K562 (cell line): ENCODE measurements around the gene RPP38. TPM values are rescaled to one million over a fixed set of nuclear protein-coding genes. Genes with fewer than 3 reads are reported as not detected.
A peak's percentile ranks its signal among the peaks of the same experiment; 100 is the strongest.

Experiments used
- ATAC-seq: fragments of 200-7000 bp; cut with Tn5 transposase; 3 replicates; pipeline ENCODE4 v1.9.1; 2020; ENCODE audit warnings: moderate library complexity
- BruUV-seq: library from RNA; stranded (reverse); fragments of 400-500 nt; replicated peaks from 2 replicates; lab custom pipeline; 2021; lab: Mats Ljungman, UMichigan
- CTCF ChIA-PET: fragments of 300-600 bp; formaldehyde crosslinking; extraction: SDS; loops from one replicate; lab custom pipeline; 2021; ENCODE audit warnings: low intra/inter-chr PET ratio; lab: Yijun Ruan, JAX
- POLR2A ChIA-PET: fragments of 300-600, 350-650 bp; sonication (Branson Sonifier 250); formaldehyde crosslinking; extraction: SDS; loops from one replicate; lab custom pipeline; 2021; ENCODE audit warnings: antibody characterized with exemption, inconsistent platforms; lab: Yijun Ruan, JAX
- DNase-seq, 4 experiments: peaks; one replicate each; pipeline versions ENCODE4 v3.0.0 to v3.0.0-alpha.2; 2011 to 2018; ENCODE audit warnings: low spot score in 3 of 4, mixed read lengths in 3 of 4; ENCODE audit errors: extremely low read depth in 1 of 4
- FAIRE-seq: peaks from 2 replicates; lab custom pipeline; 2011; peaks lifted over from hg19 to GRCh38; lab: Jason Lieb, UNC
- H2AFZ ChIP-seq: 2 replicates; pipeline ENCODE4 v1.6.0; 2011; ENCODE audit warnings: low read depth, low read length, control low read depth, inconsistent platforms
- H3K27ac ChIP-seq: fragments of 200-600 bp; 3 replicates; pipeline ENCODE4 v1.8.0; 2011; ENCODE audit warnings: low read depth, mild to moderate bottlenecking, control low read depth, inconsistent platforms, low read length, moderate library complexity, mixed read lengths; ENCODE audit errors: extremely low read depth
- H3K27me3 ChIP-seq, 2 experiments: fragments of 300-600 bp in 1 of 2; 2 replicates in 1 of 2; 3 replicates in 1 of 2; pipeline versions ENCODE4 v1.6.0 to v1.8.0; 2011; ENCODE audit warnings: inconsistent platforms in 2 of 2, low read length in 2 of 2, mild to moderate bottlenecking in 1 of 2, mixed read lengths in 1 of 2, moderate library complexity in 1 of 2; ENCODE audit not compliant: control insufficient read depth in 2 of 2, insufficient read depth in 2 of 2
- H3K36me3 ChIP-seq: fragments of 300-600 bp; 3 replicates; pipeline ENCODE4 v1.8.0; 2011; ENCODE audit warnings: mild to moderate bottlenecking, low read length, inconsistent platforms; ENCODE audit not compliant: control insufficient read depth, insufficient read depth
- H3K4me1 ChIP-seq, 2 experiments: fragments of 200-600 bp in 1 of 2; replicated peaks in 1 of 2; 2 replicates in 1 of 2; 3 replicates in 1 of 2; pipeline versions ENCODE4 v1.5.1 to v1.8.0; 2011; ENCODE audit warnings: inconsistent platforms in 2 of 2, low read length in 2 of 2, mild to moderate bottlenecking in 1 of 2, mixed read lengths in 1 of 2, moderate library complexity in 1 of 2; ENCODE audit not compliant: control insufficient read depth in 2 of 2, insufficient read depth in 2 of 2
- H3K4me2 ChIP-seq: 2 replicates; pipeline ENCODE4 v1.6.1; 2011; ENCODE audit warnings: low read length, control low read depth, inconsistent platforms, mixed read lengths; ENCODE audit not compliant: insufficient read depth
- H3K4me3 ChIP-seq: fragments of 200-600 bp; sonication (generic), shearing (Covaris generic); 2 replicates; pipeline ENCODE4 v1.5.1; 2016; ENCODE audit warnings: control low read depth, inconsistent platforms
- H3K79me2 ChIP-seq: fragments of 200-600 bp; 3 replicates; pipeline ENCODE4 v1.8.0; 2011; ENCODE audit warnings: low read length, inconsistent platforms; ENCODE audit not compliant: control insufficient read depth, insufficient read depth
- H3K9ac ChIP-seq, 2 experiments: 2 replicates each; pipeline versions ENCODE4 v1.6.0 to v1.6.1; 2011; ENCODE audit warnings: low read depth in 2 of 2, low read length in 2 of 2, control low read depth in 1 of 2, inconsistent platforms in 1 of 2, mild to moderate bottlenecking in 1 of 2, mixed read lengths in 1 of 2; ENCODE audit not compliant: insufficient read depth in 1 of 2
- H3K9me1 ChIP-seq: one replicate; pipeline ENCODE4 v1.6.0; 2011; ENCODE audit warnings: inconsistent platforms, mild to moderate bottlenecking, low read length, moderate library complexity; ENCODE audit not compliant: control insufficient read depth, insufficient read depth
- H3K9me3 ChIP-seq: replicated peaks from 2 replicates; pipeline ENCODE4 v1.5.1; 2011; ENCODE audit warnings: low read depth, low read length, inconsistent platforms; ENCODE audit not compliant: control insufficient read depth, insufficient read depth
- H4K20me1 ChIP-seq: replicated peaks from 2 replicates; pipeline ENCODE4 v1.6.1; 2011; ENCODE audit warnings: low read length, inconsistent platforms, mixed read lengths; ENCODE audit not compliant: control insufficient read depth, insufficient read depth
- KAT7 ChIP-seq: sonication (generic); formaldehyde crosslinking; IDR thresholded peaks from 2 replicates; pipeline ENCODE4 v1.8.0; 2022; ENCODE audit warnings: missing genetic modification reagents, mild to moderate bottlenecking, borderline replicate concordance
- PHF21A ChIP-seq: fragments of 450-650 bp; IDR thresholded peaks from 2 replicates; pipeline ENCODE4 v1.6.1; 2017; ENCODE audit warnings: low read depth, borderline replicate concordance
- WGBS: fragments of 100-300 bp; shearing (Covaris generic); methylation state at CpG from one replicate; pipeline ENCODE4 v1.1.6; 2016; ENCODE audit warnings: low coverage, mixed read lengths; ENCODE audit not compliant: insufficient coverage; ENCODE audit errors: missing lambda C conversion rate; 5-methylcytosine and 5-hydroxymethylcytosine counted together
- in situ Hi-C: fragments of 300-500 bp; cut with MboI; formaldehyde crosslinking; loops from 4 replicates; pipeline ENCODE4 v1.15.0; 2018; ENCODE audit warnings: inconsistent platforms, mixed read lengths
- intact Hi-C: fragments of 100-400 bp; cut with micrococcal nuclease; formaldehyde crosslinking; loops from 2 replicates; pipeline ENCODE4 v1.14.2; 2022
- polyA plus RNA-seq, 8 experiments: library from polyadenylated mRNA; depleted of rRNA in 4 of 8; stranded (reverse) in 5 of 8; unstranded in 3 of 8; fragments of >200 nt; fragmentation: Nextera tagmentation in 2 of 8; fragmentation: Illumina TruSeq in 1 of 8; extraction: Ambion mirVana in 2 of 8; extraction: Trizol in 1 of 8; gene quantifications; 2 replicates each; pipeline versions ENCODE4 v1.2.1 to v1.2.3, GENCODE V29; 2011 to 2014; ENCODE audit warnings: inconsistent platforms in 1 of 8, missing spikeins in 1 of 8
- total RNA-seq, 7 experiments: library from RNA; depleted of rRNA in 6 of 7; stranded (reverse); fragments of >200 nt in 6 of 7; fragmentation: Illumina TruSeq in 2 of 7; extraction: Trizol in 2 of 7; gene quantifications; 2 replicates each; pipeline versions ENCODE4 v1.2.1 to v1.2.3, GENCODE V29; 2011 to 2021; ENCODE audit warnings: low replicate concordance in 1 of 7
- TF ChIP-seq, protein P1 (sequence below): fragments of 200-800 bp; sonication (Bioruptor generic); IDR thresholded peaks from 2 replicates; pipeline ENCODE4 v1.6.1; 2017; ENCODE audit warnings: missing genetic modification characterization, missing compliant biosample characterization

The RPP38 gene
- total and polyA plus RNA-seq, 9 of the 15 experiments (the other 6 are each of a cell fraction or from before 2014, with no cell fraction given): 26.3 to 58.6 (median 33.8) TPM

DNA sequence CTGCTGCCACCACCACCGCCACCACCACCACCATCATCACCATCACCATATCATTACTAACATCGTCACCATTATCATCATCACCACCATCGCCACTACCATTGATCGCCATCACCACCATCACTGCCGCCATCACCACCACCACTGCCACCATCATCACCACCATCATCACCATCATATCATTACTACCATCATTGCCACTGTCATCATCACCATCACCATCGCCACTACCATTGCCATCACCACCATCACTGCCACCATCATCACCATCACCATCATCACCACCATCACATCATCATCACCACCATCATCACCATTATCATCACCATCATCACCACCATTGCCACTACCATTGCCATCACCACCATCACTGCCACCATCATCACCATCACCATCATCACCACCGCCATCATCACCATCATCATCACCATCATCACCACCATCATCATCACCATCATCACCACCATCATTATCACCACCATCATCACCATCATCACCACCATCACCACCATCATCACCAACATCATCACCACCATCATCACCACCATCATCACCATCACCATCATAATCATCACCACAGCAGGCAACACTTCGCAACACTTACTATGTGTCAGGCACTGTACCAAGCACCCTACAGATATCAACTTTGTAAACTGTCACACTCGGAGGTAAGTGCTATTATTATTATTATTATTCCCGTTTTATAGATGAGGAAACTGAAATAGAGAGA is 52.1 kb downstream of the RPP38 start:
- FAIRE-seq (peak; percentile 62), ATAC-seq (no peak), DNase-seq (no peak)
- no peaks in the 10 kb centered on the region for H3K4me1 ChIP-seq
- TF ChIP-seq KAT7 (CRISPR knock-in tag) (no peak), PHF21A (no peak)
- TF ChIP-seq, protein P1, sequence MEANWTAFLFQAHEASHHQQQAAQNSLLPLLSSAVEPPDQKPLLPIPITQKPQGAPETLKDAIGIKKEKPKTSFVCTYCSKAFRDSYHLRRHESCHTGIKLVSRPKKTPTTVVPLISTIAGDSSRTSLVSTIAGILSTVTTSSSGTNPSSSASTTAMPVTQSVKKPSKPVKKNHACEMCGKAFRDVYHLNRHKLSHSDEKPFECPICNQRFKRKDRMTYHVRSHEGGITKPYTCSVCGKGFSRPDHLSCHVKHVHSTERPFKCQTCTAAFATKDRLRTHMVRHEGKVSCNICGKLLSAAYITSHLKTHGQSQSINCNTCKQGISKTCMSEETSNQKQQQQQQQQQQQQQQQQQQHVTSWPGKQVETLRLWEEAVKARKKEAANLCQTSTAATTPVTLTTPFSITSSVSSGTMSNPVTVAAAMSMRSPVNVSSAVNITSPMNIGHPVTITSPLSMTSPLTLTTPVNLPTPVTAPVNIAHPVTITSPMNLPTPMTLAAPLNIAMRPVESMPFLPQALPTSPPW (CRISPR knock-in tag): no peak
- H4K20me1 ChIP-seq: no peaks in the 10 kb centered on the region; the same call in 1 of the 2 replicates
- intact Hi-C loops (no loop called here), in situ Hi-C loops (no loop called here)
- H2AFZ ChIP-seq: no peak overlapping the region
- H3K27ac ChIP-seq: no peak overlapping the region
- no peak overlapping the region for H3K4me3 ChIP-seq
- no TSS peak for BruUV-seq
- no peaks in the 10 kb centered on the region for H3K79me2 ChIP-seq
- ChIA-PET POLR2A (no interaction called here), CTCF (no interaction called here)
- 34% methylated on average over 9 of the region's 10 CpGs for WGBS
- no peak overlapping the region for H3K9ac ChIP-seq
- no peaks in the 10 kb centered on the region for H3K36me3 ChIP-seq
- no peaks in the 10 kb centered on the region for H3K9me1 ChIP-seq
- H3K27me3 ChIP-seq: no peaks in the 10 kb centered on the region
- no peaks in the 10 kb centered on the region; the same call in 1 of the 2 replicates for H3K9me3 ChIP-seq
- no peak overlapping the region for H3K4me2 ChIP-seq
